ENCODE results near the gene INPP5D.
"Not testable (repeated sequence)": the region's sequence is repeated elsewhere in the genome, so short reads cannot be mapped to it uniquely, and the experiment has no call there.

The INPP5D gene

DNA sequence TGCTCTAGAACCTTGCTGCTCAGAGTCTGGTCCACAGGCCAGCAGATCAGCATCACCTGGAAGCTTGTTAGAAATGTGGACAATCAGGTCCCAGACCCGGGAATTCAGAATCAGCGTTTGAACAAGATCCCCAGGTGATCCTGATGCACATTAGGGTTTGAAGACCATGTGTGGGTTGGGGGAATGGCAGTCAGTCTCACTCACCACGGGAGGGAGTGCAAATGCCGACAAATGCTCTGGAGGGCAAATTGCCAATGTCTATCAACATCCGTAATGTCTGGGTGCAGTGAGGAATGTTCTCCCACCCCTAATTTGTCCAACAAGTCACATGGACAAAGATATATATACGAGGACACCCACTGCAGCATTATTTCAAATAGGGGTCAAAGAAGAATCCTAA, 34.5 kb downstream of the INPP5D start:
- no peak for DNase-seq

DNA sequence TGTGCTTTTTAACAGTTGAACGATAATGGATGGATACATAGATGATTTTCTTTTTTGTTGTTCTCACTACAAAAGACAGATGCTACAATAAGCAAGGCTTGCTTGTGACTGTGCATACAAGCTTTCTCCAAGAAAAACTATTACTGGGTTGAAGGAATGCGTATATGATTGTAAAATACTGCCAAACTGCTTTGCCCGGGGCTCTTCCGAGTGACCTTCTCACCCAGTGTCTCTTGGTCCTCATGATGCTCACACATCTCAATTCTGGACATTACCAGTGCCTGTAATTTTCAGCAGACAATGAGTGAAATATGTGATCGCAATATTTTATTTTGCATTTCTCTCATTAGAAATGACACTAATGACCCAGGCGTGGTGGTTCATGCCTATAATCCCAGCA, 35.9 kb downstream of the INPP5D start:
- DNase-seq, result no peak

DNA sequence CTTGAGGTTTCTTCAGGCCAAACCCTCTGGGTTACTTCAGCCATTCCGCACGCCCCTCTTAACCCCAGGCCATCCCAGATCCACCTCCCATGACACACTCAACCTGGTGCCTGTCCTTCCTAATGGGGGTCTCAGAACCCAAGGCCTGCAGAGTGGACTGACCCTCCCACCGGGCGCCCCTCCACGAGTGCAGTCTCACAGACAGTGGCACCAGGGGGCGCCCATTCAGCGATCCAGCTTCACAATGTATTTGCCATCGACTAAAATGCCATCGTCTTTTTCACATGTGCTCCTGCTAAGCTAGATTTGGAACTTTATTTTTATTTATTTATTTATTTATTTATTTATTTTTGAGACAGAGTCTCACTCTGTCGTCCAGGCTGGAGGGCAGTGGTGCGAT, 38.5 kb downstream of the INPP5D start:
- no peak for DNase-seq

DNA sequence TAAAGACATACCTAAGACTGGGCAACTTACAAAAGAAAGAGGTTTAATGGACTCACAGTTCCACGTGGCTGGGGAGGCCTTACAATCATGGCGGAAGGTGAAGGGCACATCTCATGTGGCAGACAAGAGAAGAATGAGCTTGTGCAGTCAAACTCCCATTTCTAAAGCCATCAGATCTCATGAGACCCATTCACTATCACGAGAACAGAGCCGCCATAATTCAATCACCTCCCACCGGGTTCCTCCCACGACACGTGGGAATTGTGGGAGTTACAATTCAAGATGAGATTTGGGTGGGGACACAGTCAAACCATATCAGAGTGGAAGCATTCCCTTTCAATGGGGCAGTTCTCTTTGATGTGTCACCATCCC, 39.7 kb downstream of the INPP5D start:
- not testable (repeated sequence) for DNase-seq

DNA sequence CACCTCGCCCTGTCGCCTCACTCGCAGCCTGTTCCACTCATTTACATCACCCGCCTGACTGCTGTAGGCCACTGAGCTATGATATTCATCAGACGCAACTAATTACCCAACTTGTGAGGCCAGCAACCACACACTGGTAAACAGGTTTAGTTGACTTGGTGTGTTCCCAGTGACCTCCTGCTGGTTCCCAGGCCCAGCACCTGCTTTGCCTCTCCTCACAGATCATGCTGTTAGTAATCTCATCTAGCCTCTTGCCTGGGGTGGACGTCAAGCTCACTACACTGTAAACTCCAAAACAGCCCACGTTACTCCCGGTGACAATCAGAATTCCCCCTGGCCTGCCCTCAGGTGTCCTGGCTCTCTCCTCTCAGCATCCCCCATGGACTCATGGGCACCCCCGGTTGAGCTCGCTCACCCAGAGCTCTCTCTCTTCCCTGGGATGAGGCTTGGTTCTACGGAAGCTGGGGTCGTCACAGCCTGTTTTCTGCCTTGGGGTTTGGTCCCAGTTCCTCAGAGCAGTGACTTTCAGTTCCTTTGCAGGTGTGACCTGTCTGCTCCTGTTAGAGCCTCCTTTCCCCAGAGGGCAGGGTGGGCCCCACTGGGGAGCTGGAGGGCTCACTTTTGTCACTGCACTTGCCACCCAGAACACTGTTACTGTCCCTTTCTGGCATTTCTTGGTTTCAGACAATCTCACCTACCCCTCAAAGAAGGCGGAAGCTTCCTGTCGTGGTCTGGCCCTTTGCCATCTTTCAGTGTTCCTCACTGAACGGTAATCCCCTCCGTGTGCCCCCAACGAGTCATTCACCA, 40.3 kb downstream of the INPP5D start:
- DNase-seq, result no peak

DNA sequence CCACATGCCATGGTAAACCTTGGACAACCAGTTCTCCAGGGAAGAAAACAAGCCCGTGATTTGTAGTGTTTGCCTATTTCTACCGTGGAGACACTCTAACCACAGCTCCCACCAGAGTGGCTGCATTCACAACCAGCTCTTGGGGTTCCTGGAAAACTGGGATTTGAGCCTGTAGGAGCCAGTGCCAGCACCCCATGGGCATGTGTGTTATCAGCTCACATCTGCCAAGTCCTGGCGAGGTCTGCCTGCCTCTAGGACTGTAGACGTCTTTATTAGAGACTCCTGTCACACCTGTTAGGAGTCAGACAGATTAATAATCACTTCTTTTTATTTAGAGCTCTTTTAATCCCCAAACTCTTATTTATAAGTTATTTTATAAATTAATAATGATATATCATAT, 41.0 kb downstream of the INPP5D start:
- no peak for DNase-seq

DNA sequence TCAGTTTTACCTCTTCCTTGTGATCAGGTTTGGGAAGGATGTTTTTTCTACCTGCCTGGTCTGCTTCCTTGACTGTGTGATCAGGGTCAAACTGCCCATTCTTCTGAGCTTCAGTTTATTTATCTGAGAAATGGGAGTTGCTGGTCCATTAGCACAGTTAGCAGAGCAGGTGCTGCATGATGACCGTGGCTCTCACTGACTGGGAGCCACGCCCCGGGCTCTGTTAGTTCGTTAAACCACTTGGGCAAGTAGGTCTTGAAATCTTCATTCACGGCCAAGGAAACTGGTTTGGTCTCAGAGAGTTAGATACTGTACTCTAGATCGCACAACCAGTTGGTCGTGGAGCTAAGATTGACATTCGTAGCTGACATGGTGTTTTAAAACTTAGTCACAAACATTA, 41.7 kb downstream of the INPP5D start:
- DNase-seq, result no peak

DNA sequence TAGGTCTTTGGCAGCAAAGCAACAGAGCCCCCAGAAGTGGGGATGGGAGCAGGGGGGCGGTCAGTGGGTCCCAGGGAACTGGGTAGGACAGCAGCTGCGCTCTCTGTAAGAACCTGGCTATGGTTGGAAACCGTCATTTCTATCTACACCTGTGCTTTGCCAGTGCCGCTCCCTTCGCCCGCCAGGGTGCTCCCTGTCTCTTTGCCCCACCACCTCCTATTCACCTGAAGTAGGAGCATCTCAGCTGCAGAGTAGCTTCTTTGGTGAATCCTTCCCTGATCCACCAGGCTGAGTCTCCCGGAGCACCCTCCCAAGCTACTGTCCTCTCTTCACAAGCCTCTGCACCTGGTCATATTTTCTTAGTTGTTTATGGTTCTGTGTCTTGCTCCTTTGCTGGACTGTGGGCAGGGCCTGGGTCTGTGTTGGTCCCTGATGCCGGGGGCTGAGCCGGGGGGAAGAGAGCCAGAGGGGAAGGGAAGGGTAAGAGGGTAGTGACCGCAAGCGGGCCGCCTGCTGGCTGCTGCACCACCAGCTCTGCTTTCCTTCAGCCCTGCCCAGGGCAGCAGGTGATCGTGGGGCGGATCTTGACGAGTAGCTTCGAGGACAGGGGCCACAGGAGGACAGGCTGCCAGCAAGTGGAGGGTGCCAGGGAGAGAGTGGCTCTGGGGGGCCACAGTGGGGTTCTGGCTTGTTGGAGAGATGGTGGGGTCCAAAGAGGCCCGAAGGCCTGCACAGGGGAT, 45.2 kb downstream of the INPP5D start:
- no peak for DNase-seq

DNA sequence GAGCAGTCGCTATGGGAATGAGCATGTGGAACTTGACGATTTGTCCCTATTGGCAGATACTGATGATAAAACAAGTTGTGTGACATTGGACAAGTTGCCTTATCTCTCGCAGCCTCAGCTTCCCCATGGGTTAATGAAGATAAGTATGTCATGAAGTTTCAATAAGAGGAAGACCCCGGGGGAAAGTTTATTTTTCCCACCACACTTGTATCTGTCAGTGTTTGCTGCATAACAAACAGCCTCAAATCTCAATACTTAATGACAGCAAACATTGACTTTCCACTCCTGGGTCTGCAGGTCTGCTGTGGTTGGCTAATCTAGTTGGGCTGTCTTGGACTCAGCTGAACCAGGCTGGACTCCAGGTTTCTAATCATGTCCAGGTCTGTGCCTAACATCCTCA, 45.8 kb downstream of the INPP5D start:
- DNase-seq, result no peak

DNA sequence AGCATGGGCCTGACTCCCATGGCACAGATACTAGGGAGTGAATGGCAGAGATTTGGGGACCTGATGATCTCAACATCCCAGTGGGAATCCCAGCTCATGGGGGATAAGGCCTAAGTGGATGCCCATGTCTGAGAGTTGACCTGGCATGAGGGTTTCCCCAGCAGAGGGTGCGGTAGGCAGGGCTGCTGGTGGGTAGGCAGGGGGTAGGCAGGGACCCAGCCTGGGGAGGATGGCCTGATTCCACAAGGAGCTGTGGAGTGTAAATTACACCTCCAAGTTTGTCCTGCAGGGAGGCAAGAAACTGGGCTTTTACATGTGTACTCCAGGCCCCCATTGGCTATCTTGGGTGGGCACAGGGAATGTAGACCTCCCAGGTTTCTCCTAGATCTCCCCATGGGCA, 46.9 kb downstream of the INPP5D start:
- DNase-seq, result no peak

DNA sequence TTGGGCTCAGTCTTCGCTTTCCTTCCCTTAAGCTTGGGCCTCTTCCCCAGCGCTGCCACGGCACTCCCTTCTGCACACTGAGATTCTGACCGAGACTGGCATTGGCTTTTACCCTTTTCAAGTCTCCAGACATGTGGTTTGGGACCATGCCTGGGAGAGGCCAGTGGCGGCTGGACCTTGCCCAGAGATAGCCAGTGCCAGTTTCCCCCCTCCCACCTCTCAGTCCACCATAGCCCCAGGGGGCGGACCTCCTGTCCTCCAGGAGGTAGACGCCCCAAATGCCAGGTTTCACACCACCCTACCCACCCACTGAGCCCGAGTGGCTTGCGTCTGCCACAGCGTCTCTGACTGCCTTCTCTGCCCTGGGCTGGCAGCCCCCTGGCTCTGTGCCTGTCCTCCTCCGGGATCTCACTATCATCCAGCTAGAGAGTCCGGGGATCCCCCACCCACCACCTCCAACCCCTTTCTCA, 47.7 kb downstream of the INPP5D start:
- DNase-seq, result no peak

DNA sequence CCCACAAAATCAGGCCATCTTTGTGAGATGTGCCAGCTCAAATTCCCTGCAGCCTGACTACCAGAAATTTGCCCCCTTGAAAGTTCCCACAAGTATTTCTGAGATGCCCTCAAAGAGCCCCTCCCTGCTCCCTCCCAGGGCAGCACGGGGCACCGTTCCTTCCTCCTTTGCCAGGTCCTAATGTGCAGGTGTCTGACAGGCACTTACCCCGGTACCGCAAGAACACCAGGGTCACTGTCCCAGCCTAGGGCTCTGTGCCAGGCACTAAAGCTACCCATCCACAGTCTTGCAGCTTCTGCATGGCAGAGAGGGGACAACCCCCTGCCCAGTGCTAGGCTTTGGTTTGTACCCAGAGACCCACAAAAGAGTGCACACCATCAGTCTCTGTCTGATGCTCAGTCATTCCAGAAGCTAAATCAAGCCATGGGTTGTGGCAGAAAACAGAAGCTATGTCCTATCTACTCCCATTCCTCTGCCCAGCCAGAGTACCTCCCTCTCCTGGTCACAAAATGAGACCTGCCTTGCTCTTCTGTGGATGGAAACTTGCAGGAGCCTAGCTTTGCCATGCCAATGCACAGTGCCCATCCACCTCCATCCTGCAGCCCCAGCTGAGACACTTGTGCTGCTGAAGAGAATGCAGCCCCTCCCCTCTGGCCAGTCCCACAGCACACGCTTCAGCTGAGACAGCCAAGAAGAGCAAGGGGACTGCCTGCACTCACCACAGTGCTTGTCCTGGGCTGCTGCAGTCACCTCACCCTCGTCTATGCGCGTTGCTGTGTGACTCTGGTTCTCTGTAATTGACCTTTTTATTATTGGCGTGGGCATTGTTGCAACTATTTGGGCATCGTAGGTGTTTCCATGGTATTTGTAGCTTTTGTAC, 48.7 kb downstream of the INPP5D start:
- DNase-seq, result no peak

DNA sequence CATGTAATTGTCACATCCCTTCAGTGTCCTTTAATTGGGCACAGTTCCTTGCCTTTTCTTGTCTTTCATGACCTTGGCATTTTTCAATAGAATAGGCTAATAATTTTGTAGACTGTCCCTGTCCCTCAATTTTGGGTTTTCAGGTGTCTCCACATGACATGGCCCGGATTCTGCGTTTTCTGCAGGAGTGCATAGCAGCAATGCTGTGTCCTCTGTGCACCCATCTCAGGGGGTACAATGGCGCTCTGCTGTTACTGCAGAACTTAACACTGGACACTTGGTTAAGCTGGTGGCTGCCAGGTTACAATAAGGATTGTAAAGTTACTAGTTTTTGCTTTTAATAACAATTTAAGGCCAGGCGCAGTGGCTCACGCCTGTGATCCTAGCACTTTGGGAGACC, 51.3 kb downstream of the INPP5D start:
- no peak for DNase-seq

DNA sequence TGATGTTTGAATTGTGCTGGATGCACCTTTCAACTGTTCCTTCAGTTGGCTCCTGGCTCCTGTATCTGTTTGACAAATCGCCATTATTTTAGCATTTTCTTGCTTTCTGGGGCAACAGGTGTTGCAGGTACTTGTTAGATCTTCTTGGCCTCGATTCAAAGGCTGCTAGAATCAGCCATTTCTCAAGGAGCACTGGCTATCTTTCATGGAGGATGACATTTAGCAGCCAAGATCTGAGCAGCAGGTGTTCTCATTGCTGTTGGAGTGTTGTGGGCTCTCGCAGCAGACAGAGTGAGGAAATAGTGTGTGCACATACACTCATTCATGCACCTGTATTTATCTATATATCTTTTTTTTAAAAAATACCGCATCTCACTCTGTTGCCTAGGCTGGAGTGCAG, 52.2 kb downstream of the INPP5D start:
- no peak for DNase-seq

DNA sequence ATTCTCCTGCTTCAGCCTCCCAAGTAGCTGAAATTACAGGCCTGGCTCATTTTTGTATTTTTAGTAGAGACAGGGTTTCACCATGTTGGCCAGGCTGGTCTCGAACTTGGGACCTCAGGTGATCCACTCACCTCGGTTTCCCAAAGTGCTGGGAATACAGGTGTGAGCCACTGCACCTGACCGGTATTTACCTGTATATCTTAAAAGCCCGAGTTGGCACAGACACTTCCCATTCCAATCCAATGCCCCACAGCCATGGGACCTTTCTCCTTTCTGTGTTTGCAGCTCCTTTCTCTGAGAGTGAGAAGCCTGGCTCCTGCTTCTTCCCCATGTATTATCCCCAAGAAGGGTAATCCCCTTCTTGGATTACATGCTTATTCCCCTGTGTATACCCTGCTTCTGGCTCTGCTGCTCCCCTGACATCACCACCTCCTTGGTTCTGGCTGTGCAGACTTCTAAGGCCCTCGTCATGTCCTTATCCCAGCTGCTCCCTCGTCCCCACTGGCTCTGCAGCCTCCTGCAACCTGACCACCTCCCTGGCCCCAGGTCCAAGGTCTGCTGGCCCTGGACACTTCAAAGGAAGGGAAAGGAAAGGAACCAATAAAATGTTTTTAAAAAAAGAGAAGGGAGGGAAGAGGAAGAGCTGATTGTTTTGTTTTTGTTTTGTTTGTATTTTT, 52.8 kb downstream of the INPP5D start:
- DNase-seq, result no peak

DNA sequence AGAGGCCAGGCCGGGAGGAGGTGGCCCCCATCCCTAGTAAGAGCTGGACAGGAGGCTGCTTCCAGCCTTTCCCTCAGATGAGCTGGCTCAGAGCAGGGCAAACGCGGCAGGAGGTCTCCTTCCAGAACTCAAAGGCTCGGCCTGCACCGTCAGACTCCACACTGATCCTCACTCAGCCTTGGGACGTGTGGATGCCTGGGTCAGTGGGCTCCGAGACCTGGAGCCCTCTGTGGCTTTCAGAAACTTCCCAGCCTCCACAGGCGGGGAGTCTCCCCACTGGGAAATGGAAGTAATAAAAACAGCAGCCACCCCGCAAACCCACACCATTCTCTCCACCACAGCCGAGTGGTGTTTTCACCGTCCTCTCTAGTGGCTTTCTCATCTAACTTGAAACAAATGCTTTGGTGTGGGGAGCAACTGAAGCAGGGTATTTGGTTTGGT, 54.3 kb downstream of the INPP5D start:
- no peak for DNase-seq

DNA sequence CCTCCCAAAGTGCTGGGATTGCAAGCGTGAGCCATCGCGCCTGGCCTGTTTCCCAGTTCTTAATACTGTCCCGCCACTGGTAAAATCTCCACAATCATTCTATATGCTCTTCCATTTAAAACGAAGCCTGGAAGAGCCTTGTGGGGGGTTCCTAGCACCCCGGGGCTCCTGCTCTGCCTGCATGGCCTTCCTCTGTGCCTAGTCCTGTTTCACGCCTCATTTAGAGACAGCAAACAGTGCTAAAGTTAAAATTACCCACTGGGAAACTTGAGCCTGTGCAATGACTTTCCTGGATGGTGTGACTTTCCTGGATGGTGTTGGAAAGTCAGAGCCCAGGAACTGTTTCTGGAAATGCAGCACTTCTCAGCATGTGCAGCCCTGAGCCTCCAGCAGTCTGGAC, 55.0 kb downstream of the INPP5D start:
- DNase-seq, result no peak

DNA sequence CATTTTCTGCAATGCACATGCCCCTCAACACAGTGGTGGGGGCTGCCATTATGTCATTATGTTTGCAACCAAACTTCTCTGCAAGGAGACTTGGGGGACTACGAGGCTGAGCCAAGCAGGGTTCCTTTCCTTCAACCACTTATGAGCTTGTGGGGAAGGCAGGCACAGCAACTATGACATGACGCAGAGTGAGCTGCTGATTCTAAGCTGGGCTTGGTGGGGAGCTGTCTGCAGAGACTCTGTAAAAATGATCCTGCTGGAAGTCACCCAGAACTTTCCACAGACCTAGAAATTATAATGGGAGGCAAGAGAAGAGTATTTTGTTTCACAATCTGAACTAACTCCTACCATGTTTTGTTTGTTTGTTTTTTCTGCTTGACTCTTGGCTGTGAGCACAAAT, 55.6 kb downstream of the INPP5D start:
- DNase-seq, result no peak

DNA sequence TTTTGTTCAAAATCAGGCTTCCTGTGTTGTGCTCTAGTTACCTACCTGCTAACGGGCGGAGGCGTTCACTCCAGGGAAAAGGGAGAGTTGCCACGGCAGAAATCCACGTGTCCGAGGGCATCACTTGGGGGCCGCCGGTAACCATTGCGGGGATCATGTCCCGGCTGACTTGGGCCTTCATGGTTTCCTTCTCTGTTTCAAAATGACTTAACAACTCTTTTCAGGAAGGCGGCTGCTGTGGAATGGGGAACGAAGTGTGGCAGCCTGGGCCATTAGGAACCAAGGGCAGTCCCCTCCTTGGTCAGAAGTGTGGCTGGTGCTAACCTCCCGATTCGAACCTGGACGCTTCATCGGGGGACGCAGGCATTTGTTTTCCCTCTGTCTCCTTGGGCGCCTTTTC, 56.8 kb downstream of the INPP5D start:
- no peak for DNase-seq

DNA sequence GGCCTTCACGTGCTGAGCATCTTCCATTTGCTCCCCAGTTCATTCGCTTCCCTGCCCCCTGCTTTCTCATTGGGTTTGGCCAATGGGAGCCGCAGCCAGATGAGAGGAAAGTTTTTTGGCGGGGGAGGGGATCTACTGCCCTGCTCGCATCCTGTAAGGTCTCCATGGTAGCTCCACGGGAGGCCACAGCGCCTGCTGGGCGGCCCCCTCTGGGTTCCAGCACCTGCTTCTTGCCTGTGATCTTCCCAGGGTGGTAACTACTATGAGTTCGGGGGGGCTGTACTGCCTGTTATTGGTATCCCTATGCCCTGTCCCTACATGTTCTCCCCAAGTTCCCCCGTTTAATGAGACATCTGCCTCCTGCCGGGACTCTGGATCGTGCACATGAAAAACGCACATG, 57.2 kb downstream of the INPP5D start:
- DNase-seq, result no peak

DNA sequence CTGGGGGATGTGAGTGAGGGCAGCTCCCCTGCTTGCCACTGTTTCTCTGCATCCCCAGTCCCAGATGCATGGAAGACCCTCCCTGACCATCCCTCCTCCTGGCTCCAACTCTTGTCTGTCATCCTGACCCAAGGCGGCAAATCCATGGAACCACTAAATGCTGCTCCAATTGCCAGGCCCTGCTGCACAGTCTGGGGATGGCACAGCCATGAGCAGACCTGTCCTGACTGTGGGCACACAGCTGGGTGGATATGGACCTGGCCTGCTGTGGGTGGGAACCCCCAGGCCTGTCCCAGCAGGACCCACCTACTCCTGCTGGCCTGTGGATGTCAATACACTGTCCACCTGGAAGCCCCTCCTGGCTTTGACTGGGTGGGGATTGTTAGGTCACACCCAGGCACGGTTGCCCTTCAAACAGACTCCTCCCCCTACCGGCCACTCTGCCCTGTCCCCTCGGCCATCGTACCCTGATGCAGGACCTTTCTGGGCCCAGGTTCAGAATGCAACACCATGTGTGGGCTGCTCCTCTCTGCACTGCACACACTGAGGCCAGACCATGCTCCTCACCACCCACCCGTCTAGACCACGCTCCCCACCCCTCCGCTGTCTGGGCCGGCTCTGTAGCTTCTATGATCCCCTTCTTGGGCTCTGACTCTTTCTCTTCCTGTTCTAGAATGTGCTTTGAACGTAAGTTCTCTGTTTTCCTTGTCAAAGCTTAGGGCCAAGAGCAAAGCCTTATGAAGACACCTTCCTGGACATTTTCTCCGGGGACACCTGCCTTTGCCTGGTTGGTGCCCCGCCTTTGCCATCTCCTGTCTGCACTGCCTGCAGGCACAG, 57.9 kb downstream of the INPP5D start:
- DNase-seq, result no peak

DNA sequence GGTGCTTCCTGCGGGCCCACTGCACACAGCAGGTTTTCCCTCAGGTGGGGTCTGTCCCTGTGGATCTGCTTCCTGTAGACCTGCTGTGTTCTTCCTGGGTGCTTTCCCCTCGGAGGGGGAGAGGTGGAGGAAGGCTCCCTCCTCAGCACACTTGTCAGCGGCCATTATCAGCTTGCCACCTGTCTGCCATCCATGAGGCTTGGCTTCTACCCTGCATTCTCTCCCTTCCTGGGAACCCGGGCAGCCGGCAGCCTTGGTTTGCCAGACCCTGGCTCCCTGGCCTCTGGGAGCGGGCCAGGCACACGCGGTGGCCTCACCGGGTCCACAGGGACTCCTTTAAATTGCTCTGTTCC, 58.5 kb downstream of the INPP5D start:
- DNase-seq, result no peak
